ENCODE measurements around the gene LPIN1. TPM values are rescaled to one million over a fixed set of nuclear protein-coding genes. Genes with fewer than 3 reads are reported as not detected.

Gene LPIN1
- total RNA-seq, 1 experiment from 2014 or later: 43.1 TPM

- no peaks in the 10 kb centered on the region for H3K79me2 ChIP-seq (ENCODE audit: low read depth)
- peaks cover 79% of the 10 kb centered on the region for H3K4me1 ChIP-seq (replicated peaks; ENCODE audit: insufficient read depth)
- TSS peak; percentile 30 for BruUV-seq (replicated peaks)
- H3F3A ChIP-seq (ENCODE audit: insufficient read depth, low read depth): peaks cover 55% of the 10 kb centered on the region
- H3K9me2 ChIP-seq (ENCODE audit: insufficient read depth): no peaks in the 10 kb centered on the region
- H3K9me3 ChIP-seq (ENCODE audit: insufficient read depth, low read depth): no peaks in the 10 kb centered on the region
- POLR2A ChIA-PET (ENCODE audit: unreplicated experiment): interaction anchor here (0.6 to 1.2 kb wide), 3 partner anchors 56 to 77 kb away, joined by 3 to 7 read pairs (median 3); no protein-coding TSS in a partner anchor
- CTCF ChIA-PET: interaction anchor here (1.1 to 1.8 kb wide), 4 partner anchors 9 to 82 kb away, joined by 6 to 11 read pairs (median 6); no protein-coding TSS in a partner anchor
- TF ChIP-seq CTCF (conservative IDR thresholded peaks at IDR 0.05) (no peak), EZH2 (IDR thresholded peaks at IDR 0.05; ENCODE audit: low read depth) (no peak)
- H3K4me2 ChIP-seq: peak overlapping the region; percentile 75
- peak; percentile 93 to 99 for DNase-seq
- no peaks in the 10 kb centered on the region for H4K20me1 ChIP-seq (ENCODE audit: insufficient read depth)
- no peaks in the 10 kb centered on the region for H3K27me3 ChIP-seq (ENCODE audit: insufficient read depth, low read depth)
- intact Hi-C loops (cut with micrococcal nuclease; ENCODE audit: unreplicated experiment): loop anchor here (1.0 to 10.0 kb wide), 5 partner anchors 13 to 1308 kb away; partner anchors contain the start of gene TRIB2
- H3K27ac ChIP-seq: peak overlapping the region; percentile 83
- H2AFZ ChIP-seq: peak overlapping the region; percentile 48; the same call in 1 of the 2 replicates
- H3K36me3 ChIP-seq (ENCODE audit: low read depth): no peaks in the 10 kb centered on the region
- peak overlapping the region; percentile 24; the same call in 1 of the 2 replicates for H3K4me3 ChIP-seq
Measured at GRCh38 chr2:11697103-11697871, 49.1 kb upstream of the LPIN1 start.

GRCh38 chr2:11698009-11698922 lies 48.2 kb upstream of the LPIN1 start:
- ChIA-PET CTCF (interaction anchor here (1.0 to 1.8 kb wide), 4 partner anchors 8 to 46 kb away, joined by 3 to 11 read pairs (median 5); no protein-coding TSS in a partner anchor), POLR2A (ENCODE audit: unreplicated experiment) (no interaction called here)
- peak overlapping the region; percentile 75 for H3K4me2 ChIP-seq

More at GRCh38 chr2:11698009-11698922, 48.2 kb upstream of the LPIN1 start:
- Histone ChIP-seq H2AFZ (no peak overlapping the region), H3K9me2 (ENCODE audit: insufficient read depth) (no peaks in the 10 kb centered on the region), H3K9me3 (ENCODE audit: insufficient read depth, low read depth) (no peaks in the 10 kb centered on the region), H3K27ac (peak overlapping the region; percentile 83), H3K36me3 (ENCODE audit: low read depth) (no peaks in the 10 kb centered on the region), H4K20me1 (ENCODE audit: insufficient read depth) (no peaks in the 10 kb centered on the region), H3K27me3 (ENCODE audit: insufficient read depth, low read depth) (no peaks in the 10 kb centered on the region), H3K4me3 (no peak overlapping the region), H3K4me1 (replicated peaks; ENCODE audit: insufficient read depth) (peaks cover 86% of the 10 kb centered on the region), H3F3A (ENCODE audit: insufficient read depth, low read depth) (peaks cover 55% of the 10 kb centered on the region), H3K79me2 (ENCODE audit: low read depth) (no peaks in the 10 kb centered on the region)
- BruUV-seq (replicated peaks): TSS peak; percentile 70
- DNase-seq: peak in 1 of 2 experiments; percentile 64
- intact Hi-C loops (cut with micrococcal nuclease; ENCODE audit: unreplicated experiment): loop anchor here (5.0 to 10.0 kb wide), 3 partner anchors 619 to 1307 kb away; partner anchors contain the start of gene TRIB2
- no peak for TF ChIP-seq EZH2 (IDR thresholded peaks at IDR 0.05; ENCODE audit: low read depth)
- TF ChIP-seq CTCF (conservative IDR thresholded peaks at IDR 0.05): no peak

Measured in PC-9 (cell line).